Putamen (tissue), 1 donor: ENCODE results near the gene MAD2L2.
"Not testable (repeated sequence)": the region's sequence is repeated elsewhere in the genome, so short reads cannot be mapped to it uniquely, and the experiment has no call there.

ENCODE experiments used
- DNase-seq: peaks from one replicate; pipeline ENCODE4 v3.0.0-alpha.2; 2016; ENCODE audit warnings: low spot score

Gene MAD2L2

GRCh38 chr1:11653101-11653860 is 27.7 kb downstream of the MAD2L2 start:
- no peak for DNase-seq

GRCh38 chr1:11652203-11652780 is 28.7 kb downstream of the MAD2L2 start:
- no peak for DNase-seq

GRCh38 chr1:11651017-11651416 is 29.9 kb downstream of the MAD2L2 start:
- DNase-seq: no peak

GRCh38 chr1:11650331-11650991 is 30.5 kb downstream of the MAD2L2 start:
- DNase-seq: no peak

GRCh38 chr1:11649624-11650330 is 31.2 kb downstream of the MAD2L2 start:
- DNase-seq: no peak

- DNase-seq: no peak
These were observed 31.7 kb downstream of the MAD2L2 start for GRCh38 chr1:11649237-11649623.

- no peak for DNase-seq
These were observed 32.2 kb downstream of the MAD2L2 start for GRCh38 chr1:11648732-11649158.

GRCh38 chr1:11648039-11648438 is 32.9 kb downstream of the MAD2L2 start:
- peak; percentile 95 for DNase-seq

GRCh38 chr1:11647333-11647732 is 33.6 kb downstream of the MAD2L2 start:
- no peak for DNase-seq

- no peak for DNase-seq
These were observed 34.6 kb downstream of the MAD2L2 start for GRCh38 chr1:11646317-11646716.

GRCh38 chr1:11645670-11646265 is 35.2 kb downstream of the MAD2L2 start:
- DNase-seq: peak; percentile 82

GRCh38 chr1:11645270-11645669 is 35.7 kb downstream of the MAD2L2 start:
- DNase-seq: no peak

- DNase-seq: no peak
These were observed 37.2 kb downstream of the MAD2L2 start for GRCh38 chr1:11643782-11644181.

GRCh38 chr1:11642418-11643017 is 38.4 kb downstream of the MAD2L2 start:
- not testable (repeated sequence) for DNase-seq

GRCh38 chr1:11641776-11642305 is 39.1 kb downstream of the MAD2L2 start:
- no peak for DNase-seq

- DNase-seq: no peak
These were observed 40.0 kb downstream of the MAD2L2 start for GRCh38 chr1:11640944-11641343.

GRCh38 chr1:11640101-11640500 is 40.8 kb downstream of the MAD2L2 start:
- no peak for DNase-seq

GRCh38 chr1:11639372-11639771 is 41.6 kb downstream of the MAD2L2 start:
- DNase-seq: no peak

- DNase-seq: no peak
These were observed 42.8 kb downstream of the MAD2L2 start for GRCh38 chr1:11638121-11638520.

GRCh38 chr1:11634365-11635192 is 46.4 kb downstream of the MAD2L2 start:
- no peak for DNase-seq
